HepG2 (cell line): ENCODE measurements around the gene FBLN5. TPM values are rescaled to one million over a fixed set of nuclear protein-coding genes. Genes with fewer than 3 reads are reported as not detected.

Experiments
- ATAC-seq: fragments of 200-7000 bp; cut with Tn5 transposase; 3 replicates; pipeline ENCODE4 v1.9.1; 2020; ENCODE audit warnings: mild to moderate bottlenecking, moderate library complexity
- BruUV-seq: library from RNA; stranded (reverse); fragments of 400-500 nt; replicated peaks from 2 replicates; lab custom pipeline; 2021; lab: Mats Ljungman, UMichigan
- CTCF ChIA-PET: fragments of 300-600 bp; formaldehyde crosslinking; extraction: SDS; loops from one replicate; lab custom pipeline; 2021; ENCODE audit warnings: low total read pairs, inconsistent platforms, low intra/inter-chr PET ratio; lab: Yijun Ruan, JAX
- POLR2A ChIA-PET: fragments of 350-600 bp; sonication (Branson Sonifier 250); formaldehyde crosslinking; loops from one replicate; lab custom pipeline; 2020; ENCODE audit warnings: antibody characterized with exemption, inconsistent platforms; lab: Yijun Ruan, JAX
- DNase-seq: peaks from one replicate; pipeline ENCODE4 v3.0.0-alpha.2; 2015; ENCODE audit warnings: low spot score
- FAIRE-seq: peaks from 3 replicates; lab custom pipeline; 2011; peaks lifted over from hg19 to GRCh38; lab: Jason Lieb, UNC
- H2AFZ ChIP-seq: one replicate; pipeline ENCODE4 v1.6.1; 2011; ENCODE audit warnings: low read length, inconsistent platforms
- H3K27ac ChIP-seq: fragments of 300-600 bp; 3 replicates; pipeline ENCODE4 v1.8.0; 2011; ENCODE audit warnings: mixed run types, mild to moderate bottlenecking, mixed read lengths, low read length, inconsistent platforms; ENCODE audit not compliant: insufficient read depth; ENCODE audit errors: extremely low read length
- H3K27me3 ChIP-seq, 2 experiments: fragments of 200-600 bp in 1 of 2; 2 replicates in 1 of 2; 3 replicates in 1 of 2; pipeline versions ENCODE4 v1.6.0 to v1.8.0; 2011; ENCODE audit warnings: low read length in 2 of 2, mild to moderate bottlenecking in 2 of 2, moderate library complexity in 2 of 2, inconsistent platforms in 1 of 2; ENCODE audit not compliant: insufficient read depth in 2 of 2, control insufficient read depth in 1 of 2
- H3K36me3 ChIP-seq, 2 experiments: fragments of 200-600 bp in 1 of 2; replicated peaks in 1 of 2; 2 replicates in 1 of 2; 3 replicates in 1 of 2; pipeline versions ENCODE4 v1.5.1 to v1.8.0; 2011; ENCODE audit warnings: low read length in 2 of 2, inconsistent platforms in 1 of 2; ENCODE audit not compliant: insufficient read depth in 2 of 2, control insufficient read depth in 1 of 2
- H3K4me1 ChIP-seq: 2 replicates; pipeline ENCODE4 v1.5.1; 2012; ENCODE audit warnings: low read length, inconsistent platforms; ENCODE audit not compliant: insufficient read depth
- H3K4me2 ChIP-seq: 2 replicates; pipeline ENCODE4 v1.6.0; 2011; ENCODE audit warnings: low read depth, low read length, inconsistent platforms
- H3K4me3 ChIP-seq, 3 experiments: fragments of 200-600 bp in 1 of 3; sonication (generic), shearing (Covaris generic) in 1 of 3; replicated peaks in 1 of 3; 2 replicates each; pipeline ENCODE4 v1.5.1; 2011 to 2016; ENCODE audit warnings: low read length in 3 of 3, inconsistent platforms in 2 of 3, low read depth in 2 of 3, mild to moderate bottlenecking in 2 of 3, control low read depth in 1 of 3, mixed read lengths in 1 of 3; ENCODE audit not compliant: insufficient read depth in 1 of 3
- H3K79me2 ChIP-seq: one replicate; pipeline ENCODE4 v1.6.1; 2011; ENCODE audit warnings: low read length, inconsistent platforms; ENCODE audit not compliant: insufficient read depth
- H3K9ac ChIP-seq: 2 replicates; pipeline ENCODE4 v1.6.0; 2011; ENCODE audit warnings: mild to moderate bottlenecking, low read depth, low read length, inconsistent platforms; ENCODE audit not compliant: insufficient read depth
- H3K9me3 ChIP-seq: 2 replicates; pipeline ENCODE4 v1.5.1; 2012; ENCODE audit warnings: mild to moderate bottlenecking, low read length
- H4K20me1 ChIP-seq: 2 replicates; pipeline ENCODE4 v1.6.0; 2011; ENCODE audit warnings: inconsistent platforms, mild to moderate bottlenecking, low read length, moderate library complexity; ENCODE audit not compliant: insufficient read depth
- CTCF ChIP-seq: sonication (generic); formaldehyde crosslinking; IDR thresholded peaks from 2 replicates; pipeline ENCODE4 v1.5.0; 2020; ENCODE audit warnings: mild to moderate bottlenecking, missing genetic modification reagents, moderate library complexity
- IRF2 ChIP-seq: IDR thresholded peaks from 2 replicates; pipeline ENCODE4 v1.6.1; 2018; ENCODE audit warnings: missing genetic modification reagents, missing compliant biosample characterization
- MTA1 ChIP-seq: sonication (generic); formaldehyde crosslinking; IDR thresholded peaks from 2 replicates; pipeline ENCODE4 v1.4.0; 2020; ENCODE audit warnings: missing genetic modification reagents, mild to moderate bottlenecking, borderline replicate concordance
- NFE2L1 ChIP-seq: sonication (generic); formaldehyde crosslinking; IDR thresholded peaks from 2 replicates; pipeline ENCODE4 v1.4.0; 2020; ENCODE audit warnings: missing genetic modification reagents, mild to moderate bottlenecking, borderline replicate concordance
- REL ChIP-seq: sonication (generic); formaldehyde crosslinking; conservative IDR thresholded peaks from 2 replicates; pipeline ENCODE4 v1.8.0; 2022; ENCODE audit warnings: mild to moderate bottlenecking, missing genetic modification reagents, moderate library complexity
- SMARCC2 ChIP-seq: fragments of 450-650 bp; IDR thresholded peaks from 2 replicates; pipeline ENCODE4 v1.6.1; 2017; ENCODE audit warnings: antibody characterized with exemption, mild to moderate bottlenecking
- ZBTB49 ChIP-seq: sonication (generic); formaldehyde crosslinking; IDR thresholded peaks from 2 replicates; pipeline ENCODE4 v1.4.0; 2020; ENCODE audit warnings: missing genetic modification reagents, borderline replicate concordance
- ZNF138 ChIP-seq: sonication (generic); formaldehyde crosslinking; IDR thresholded peaks from 2 replicates; pipeline ENCODE4 v1.5.0; 2020; ENCODE audit warnings: mild to moderate bottlenecking, low read depth, missing genetic modification reagents
- ZNF513 ChIP-seq: sonication (generic); formaldehyde crosslinking; conservative IDR thresholded peaks from 2 replicates; pipeline ENCODE4 v1.5.0; 2020; ENCODE audit warnings: missing genetic modification reagents
- ZNF652 ChIP-seq: IDR thresholded peaks from 2 replicates; pipeline ENCODE4 v1.6.1; 2016; ENCODE audit warnings: low read depth, borderline replicate concordance
- ZNF746 ChIP-seq: sonication (generic); formaldehyde crosslinking; IDR thresholded peaks from 2 replicates; pipeline ENCODE4 v1.8.0; 2022; ENCODE audit warnings: mild to moderate bottlenecking, missing genetic modification reagents
- WGBS: methylation state at CpG from one replicate; pipeline ENCODE4 v1.1.6; 2017; ENCODE audit warnings: low lambda C conversion rate; 5-methylcytosine and 5-hydroxymethylcytosine counted together
- in situ Hi-C: cut with HindIII; loops from 2 replicates; pipeline ENCODE4 v1.10.0; 2017; ENCODE audit warnings: low pct_unique_long_range_greater_than_20kb; ENCODE audit not compliant: extremely low pct_ligation_motif_present
- intact Hi-C: fragments of 100-400 bp; cut with micrococcal nuclease; formaldehyde crosslinking; loops from one replicate; pipeline ENCODE4 v1.10.0; 2022; ENCODE audit not compliant: unreplicated experiment
- polyA plus RNA-seq, 8 experiments: library from polyadenylated mRNA; depleted of rRNA in 3 of 8; stranded (reverse) in 7 of 8; unstranded in 1 of 8; fragments of >200 nt; fragmentation: Illumina TruSeq in 4 of 8; extraction: Trizol in 4 of 8; gene quantifications; 2 replicates each; pipeline versions ENCODE4 v1.2.1 to v1.2.3, GENCODE V29; 2011 to 2016; ENCODE audit warnings: low read depth in 4 of 8, missing spikeins in 1 of 8, mixed read lengths in 1 of 8; ENCODE audit not compliant: insufficient read depth in 1 of 8
- total RNA-seq, 5 experiments: library from RNA; depleted of rRNA; stranded (reverse); fragments of >200 nt; fragmentation: Illumina TruSeq; extraction: Trizol; gene quantifications; 2 replicates each; pipeline ENCODE4 v1.2.3, GENCODE V29; 2016; ENCODE audit warnings: low read depth in 1 of 5
- TF ChIP-seq, protein P1 (sequence below): IDR thresholded peaks from 2 replicates; pipeline ENCODE4 v1.6.1; 2016
- TF ChIP-seq, protein P2 (sequence below): fragments of 450-650 bp; IDR thresholded peaks from 2 replicates; pipeline ENCODE4 v1.6.1; 2016

The FBLN5 gene
- total and polyA plus RNA-seq, 2 of the 13 experiments (the other 11 are each of a cell fraction or from before 2014, with no cell fraction given), result 0.38 to 0.77 TPM

DNA sequence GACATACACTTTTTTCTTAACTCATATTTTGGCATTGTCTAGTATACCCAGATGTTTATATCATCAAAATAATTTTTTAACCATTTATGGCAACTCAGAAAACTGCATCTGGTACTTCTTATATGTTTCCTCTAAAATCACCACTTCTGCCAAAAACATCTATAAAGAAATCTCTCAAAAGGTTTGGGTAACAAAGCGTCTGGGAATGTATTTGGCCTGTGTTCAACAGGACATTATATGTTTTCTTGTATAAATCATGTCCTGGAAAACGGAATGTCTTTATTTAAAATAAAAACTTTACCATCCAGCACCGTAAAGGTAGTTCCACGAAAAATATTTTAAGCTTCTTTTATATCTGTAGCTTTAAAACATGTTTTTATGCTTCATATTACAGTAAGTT is 36.1 kb upstream of the FBLN5 start:
- H3K4me1 ChIP-seq, result no peaks in the 10 kb centered on the region
- 93% methylated on average over 4 of the region's 4 CpGs for WGBS
- in situ Hi-C loops, result no loop called here
- no TSS peak for BruUV-seq
- no peak overlapping the region for H3K9ac ChIP-seq
- TF ChIP-seq ZNF746 (CRISPR knock-in tag) (no peak), ZBTB49 (no peak), ZNF138 (no peak), SMARCC2 (no peak), CTCF (CRISPR knock-in tag) (no peak), MTA1 (CRISPR knock-in tag) (no peak), IRF2 (CRISPR knock-in tag) (no peak), ZNF513 (CRISPR knock-in tag) (no peak), ZNF652 (CRISPR knock-in tag) (no peak), NFE2L1 (CRISPR knock-in tag) (no peak), REL (CRISPR knock-in tag) (no peak)
- TF ChIP-seq, protein P1, sequence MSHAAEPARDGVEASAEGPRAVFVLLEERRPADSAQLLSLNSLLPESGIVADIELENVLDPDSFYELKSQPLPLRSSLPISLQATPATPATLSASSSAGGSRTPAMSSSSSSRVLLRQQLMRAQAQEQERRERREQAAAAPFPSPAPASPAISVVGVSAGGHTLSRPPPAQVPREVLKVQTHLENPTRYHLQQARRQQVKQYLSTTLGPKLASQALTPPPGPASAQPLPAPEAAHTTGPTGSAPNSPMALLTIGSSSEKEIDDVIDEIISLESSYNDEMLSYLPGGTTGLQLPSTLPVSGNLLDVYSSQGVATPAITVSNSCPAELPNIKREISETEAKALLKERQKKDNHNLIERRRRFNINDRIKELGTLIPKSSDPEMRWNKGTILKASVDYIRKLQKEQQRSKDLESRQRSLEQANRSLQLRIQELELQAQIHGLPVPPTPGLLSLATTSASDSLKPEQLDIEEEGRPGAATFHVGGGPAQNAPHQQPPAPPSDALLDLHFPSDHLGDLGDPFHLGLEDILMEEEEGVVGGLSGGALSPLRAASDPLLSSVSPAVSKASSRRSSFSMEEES (CRISPR knock-in tag), result no peak
- TF ChIP-seq, protein P2, sequence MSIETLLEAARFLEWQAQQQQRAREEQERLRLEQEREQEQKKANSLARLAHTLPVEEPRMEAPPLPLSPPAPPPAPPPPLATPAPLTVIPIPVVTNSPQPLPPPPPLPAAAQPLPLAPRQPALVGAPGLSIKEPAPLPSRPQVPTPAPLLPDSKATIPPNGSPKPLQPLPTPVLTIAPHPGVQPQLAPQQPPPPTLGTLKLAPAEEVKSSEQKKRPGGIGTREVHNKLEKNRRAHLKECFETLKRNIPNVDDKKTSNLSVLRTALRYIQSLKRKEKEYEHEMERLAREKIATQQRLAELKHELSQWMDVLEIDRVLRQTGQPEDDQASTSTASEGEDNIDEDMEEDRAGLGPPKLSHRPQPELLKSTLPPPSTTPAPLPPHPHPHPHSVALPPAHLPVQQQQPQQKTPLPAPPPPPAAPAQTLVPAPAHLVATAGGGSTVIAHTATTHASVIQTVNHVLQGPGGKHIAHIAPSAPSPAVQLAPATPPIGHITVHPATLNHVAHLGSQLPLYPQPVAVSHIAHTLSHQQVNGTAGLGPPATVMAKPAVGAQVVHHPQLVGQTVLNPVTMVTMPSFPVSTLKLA, result no peak
- TF ChIP-seq, all 625 proteins: peak for 0
- no peaks in the 10 kb centered on the region for H4K20me1 ChIP-seq
- no peak overlapping the region for H3K4me2 ChIP-seq
- H3K27me3 ChIP-seq, result no peaks in the 10 kb centered on the region
- intact Hi-C loops, result no loop called here
- ChIA-PET CTCF (no interaction called here), POLR2A (no interaction called here)
- peaks cover 6 to 30% of the 10 kb centered on the region in 2 experiments for H3K36me3 ChIP-seq
- FAIRE-seq, result no peak
- no peaks in the 10 kb centered on the region for H3K79me2 ChIP-seq
- H3K4me3 ChIP-seq, result no peak overlapping the region
- H3K27ac ChIP-seq, result no peak overlapping the region
- no peak for ATAC-seq
- no peak overlapping the region for H2AFZ ChIP-seq
- no peaks in the 10 kb centered on the region for H3K9me3 ChIP-seq
- no peak for DNase-seq
